IPS DF 6.9 (cell line): Measurements from ENCODE around the gene ARPC1B.

Experiments
- DNase-seq: peaks from one replicate; pipeline ENCODE4 v3.0.0-alpha.2; 2013; ENCODE audit warnings: low read depth, low spot score
- H3K27ac ChIP-seq: one replicate; pipeline ENCODE4 v1.5.1; 2013; ENCODE audit warnings: low read length, control low read depth
- H3K27me3 ChIP-seq: 2 replicates; pipeline ENCODE4 v1.6.1; 2013; ENCODE audit warnings: mild to moderate bottlenecking, low read length; ENCODE audit not compliant: control insufficient read depth, insufficient read depth
- H3K36me3 ChIP-seq: 2 replicates; pipeline ENCODE4 v1.6.1; 2013; ENCODE audit warnings: low read length; ENCODE audit not compliant: control insufficient read depth, insufficient read depth
- H3K4me1 ChIP-seq: 2 replicates; pipeline ENCODE4 v1.6.1; 2013; ENCODE audit warnings: low read length; ENCODE audit not compliant: control insufficient read depth, insufficient read depth
- H3K4me3 ChIP-seq: 2 replicates; pipeline ENCODE4 v1.5.1; 2013; ENCODE audit warnings: mild to moderate bottlenecking, low read length
- H3K9me3 ChIP-seq: 2 replicates; pipeline ENCODE4 v1.6.1; 2013; ENCODE audit warnings: low read length, inconsistent platforms; ENCODE audit not compliant: control insufficient read depth, insufficient read depth
- whole genome bisulfite sequencing: extraction: QIAGEN DNeasy Blood & Tissue Kit; methylation state at CpG from one replicate; pipeline ENCODE4 v1.1.7; 2013; ENCODE audit warnings: mixed read lengths, missing lambda C conversion rate; ENCODE audit not compliant: insufficient read length, insufficient coverage; 5-methylcytosine and 5-hydroxymethylcytosine counted together

ARPC1B gene

DNA sequence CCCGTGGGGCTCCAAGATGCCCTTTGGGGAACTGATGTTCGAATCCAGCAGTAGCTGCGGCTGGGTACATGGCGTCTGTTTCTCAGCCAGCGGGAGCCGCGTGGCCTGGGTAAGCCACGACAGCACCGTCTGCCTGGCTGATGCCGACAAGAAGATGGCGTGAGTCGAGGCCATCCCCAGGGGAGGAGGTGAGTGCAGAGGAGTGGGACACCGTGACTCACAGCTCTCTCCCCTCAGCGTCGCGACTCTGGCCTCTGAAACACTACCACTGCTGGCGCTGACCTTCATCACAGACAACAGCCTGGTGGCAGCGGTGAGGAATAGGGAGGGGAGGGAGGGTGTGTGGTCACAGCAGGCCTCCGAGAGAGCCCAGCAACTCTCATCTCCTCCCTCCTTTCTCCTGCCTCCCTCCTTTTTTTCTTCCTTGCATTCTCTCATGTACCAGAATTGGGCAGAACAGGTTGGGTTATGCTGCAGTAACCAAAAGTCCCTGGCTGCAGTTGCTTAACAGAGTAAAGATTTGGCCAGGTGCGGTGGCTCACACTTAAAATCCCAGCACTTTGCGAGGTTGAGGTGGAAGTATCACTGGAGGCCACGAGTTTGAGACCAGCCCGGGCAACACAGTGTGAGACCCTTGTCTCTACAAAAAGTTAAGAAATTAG lies 16.5 kb downstream of the ARPC1B start:
- Histone ChIP-seq H3K27me3 (no peaks in the 10 kb centered on the region), H3K4me1 (peaks cover 6% of the 10 kb centered on the region; the same call in 1 of the 2 replicates), H3K4me3 (no peak overlapping the region), H3K27ac (no peak overlapping the region), H3K36me3 (peaks cover 31% of the 10 kb centered on the region), H3K9me3 (no peaks in the 10 kb centered on the region)
- no CpG with 5 or more reads among the region's 23 CpGs for WGBS
- DNase-seq = no peak

DNA sequence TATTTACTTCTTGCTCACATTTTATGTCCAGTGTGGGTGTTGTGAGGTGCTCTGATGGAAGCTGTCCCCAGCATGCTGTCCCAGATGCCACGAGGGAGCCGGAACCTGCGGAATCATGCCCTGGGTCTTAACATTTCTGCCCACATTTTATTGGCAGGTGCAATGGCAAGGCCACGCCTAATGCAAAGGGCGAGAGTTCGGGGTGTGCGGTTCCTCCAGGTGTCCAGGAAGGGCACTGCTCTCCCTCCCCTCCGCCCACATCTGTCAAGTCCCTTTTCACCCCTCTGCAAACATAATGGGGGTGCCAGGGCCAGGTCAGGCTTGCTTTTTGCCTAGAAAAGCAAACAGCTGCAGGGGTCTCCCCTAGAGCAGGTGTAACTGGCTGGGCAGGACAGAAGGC lies 17.5 kb downstream of the ARPC1B start:
- Histone ChIP-seq H3K9me3 (no peaks in the 10 kb centered on the region), H3K27ac (no peak overlapping the region), H3K4me3 (peak overlapping the region; percentile 60; the same call in 1 of the 2 replicates), H3K4me1 (peaks cover 6% of the 10 kb centered on the region; the same call in 1 of the 2 replicates), H3K27me3 (no peaks in the 10 kb centered on the region), H3K36me3 (peaks cover 28% of the 10 kb centered on the region)
- WGBS = no CpG with 5 or more reads among the region's 8 CpGs
- DNase-seq = no peak

DNA sequence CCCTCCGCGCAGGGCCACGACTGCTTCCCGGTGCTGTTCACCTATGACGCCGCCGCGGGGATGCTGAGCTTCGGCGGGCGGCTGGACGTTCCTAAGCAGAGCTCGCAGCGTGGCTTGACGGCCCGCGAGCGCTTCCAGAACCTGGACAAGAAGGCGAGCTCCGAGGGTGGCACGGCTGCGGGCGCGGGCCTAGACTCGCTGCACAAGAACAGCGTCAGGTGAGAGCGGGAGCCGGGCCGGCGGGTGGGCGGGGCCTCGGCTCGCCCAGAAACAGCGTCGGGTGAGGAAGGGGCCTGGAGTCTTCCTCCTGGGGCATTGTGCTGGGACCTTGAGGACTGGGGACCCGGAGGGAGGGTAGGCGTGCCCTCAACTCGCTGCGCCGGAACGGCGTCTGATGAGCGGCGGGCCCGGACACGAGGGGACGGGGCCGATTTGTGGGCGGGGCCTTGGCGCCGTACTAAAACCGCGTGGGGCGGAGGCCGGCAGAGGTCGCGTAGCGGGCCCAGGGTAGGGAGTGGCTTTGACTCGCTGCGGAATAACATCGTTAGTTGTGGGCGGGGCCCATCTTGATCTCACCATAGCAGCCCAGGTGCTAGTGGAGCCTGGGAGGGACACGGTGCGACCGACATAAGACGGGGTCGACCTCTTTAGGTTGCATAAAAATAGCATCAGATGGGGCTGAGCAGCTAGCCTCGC lies 18.3 kb downstream of the ARPC1B start:
- Histone ChIP-seq H3K36me3 (peaks cover 35% of the 10 kb centered on the region), H3K9me3 (no peaks in the 10 kb centered on the region), H3K4me3 (peak overlapping the region; percentile 60; the same call in 1 of the 2 replicates), H3K4me1 (peaks cover 6% of the 10 kb centered on the region; the same call in 1 of the 2 replicates), H3K27me3 (no peaks in the 10 kb centered on the region), H3K27ac (no peak overlapping the region)
- DNase-seq = peak; percentile 78
- WGBS = no CpG with 5 or more reads among the region's 68 CpGs

DNA sequence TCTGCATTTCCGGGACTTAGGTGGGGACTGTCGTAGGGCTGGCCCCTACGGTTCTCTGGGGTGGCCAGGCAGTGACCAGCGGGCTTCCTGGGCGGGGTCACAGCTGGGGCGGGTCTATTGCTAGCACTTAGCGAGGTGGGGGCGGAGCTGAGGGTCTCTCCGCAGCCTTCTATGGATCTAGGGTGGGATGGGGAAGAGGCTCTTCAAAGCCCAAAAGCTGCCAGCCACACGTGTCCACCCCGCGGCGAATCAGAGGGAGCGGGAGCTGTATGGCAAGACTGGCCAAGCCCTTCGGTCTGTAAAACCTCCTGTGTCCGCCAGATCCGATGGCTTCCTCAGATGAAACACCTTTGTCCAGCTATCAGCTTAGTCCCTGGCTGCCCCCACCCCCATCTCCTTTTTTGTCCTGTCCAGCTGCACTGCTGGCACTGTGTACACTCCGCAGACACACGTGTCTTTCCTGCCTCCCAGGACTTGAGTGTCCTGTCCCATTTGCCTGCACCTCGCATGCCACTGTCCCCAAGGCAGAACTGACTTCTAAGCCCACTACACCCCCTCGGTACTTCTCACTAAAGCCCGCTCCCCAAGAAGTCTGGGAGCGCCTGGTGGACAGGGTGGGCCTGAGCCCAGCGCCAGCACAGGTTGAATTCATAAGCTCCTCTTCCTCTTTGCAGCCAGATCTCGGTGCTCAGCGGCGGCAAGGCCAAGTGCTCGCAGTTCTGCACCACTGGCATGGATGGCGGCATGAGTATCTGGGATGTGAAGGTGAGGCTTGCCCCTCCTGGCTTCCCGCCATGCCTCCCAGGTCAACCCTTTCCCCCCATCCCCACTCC lies 19.0 kb downstream of the ARPC1B start:
- Histone ChIP-seq H3K27ac (no peak overlapping the region), H3K9me3 (no peaks in the 10 kb centered on the region), H3K27me3 (no peaks in the 10 kb centered on the region), H3K36me3 (peaks cover 32% of the 10 kb centered on the region), H3K4me3 (peak overlapping the region; percentile 60; the same call in 1 of the 2 replicates), H3K4me1 (peaks cover 6% of the 10 kb centered on the region; the same call in 1 of the 2 replicates)
- WGBS = no CpG with 5 or more reads among the region's 30 CpGs
- peak; percentile 67 for DNase-seq

DNA sequence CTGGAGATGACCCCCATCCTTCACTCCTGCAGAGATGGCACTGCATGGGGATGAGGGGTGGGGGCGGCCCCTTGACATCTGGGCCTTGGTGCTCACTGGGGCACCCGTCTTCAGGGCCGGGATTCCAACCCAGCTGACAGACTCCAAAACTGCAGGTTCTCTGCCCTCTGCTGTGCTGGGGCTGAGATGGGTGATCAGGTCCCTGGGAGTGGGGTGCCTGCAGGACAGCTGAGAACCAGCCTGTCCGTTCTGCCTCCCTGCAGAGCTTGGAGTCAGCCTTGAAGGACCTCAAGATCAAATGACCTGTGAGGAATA lies 19.6 kb downstream of the ARPC1B start:
- H3K4me3 ChIP-seq = no peak overlapping the region
- H3K36me3 ChIP-seq = peaks cover 34% of the 10 kb centered on the region
- H3K27ac ChIP-seq = no peak overlapping the region
- WGBS = no CpG with 5 or more reads among the region's 4 CpGs
- no peaks in the 10 kb centered on the region for H3K27me3 ChIP-seq
- DNase-seq = no peak
- H3K9me3 ChIP-seq = no peaks in the 10 kb centered on the region
- H3K4me1 ChIP-seq = peaks cover 6% of the 10 kb centered on the region; the same call in 1 of the 2 replicates

DNA sequence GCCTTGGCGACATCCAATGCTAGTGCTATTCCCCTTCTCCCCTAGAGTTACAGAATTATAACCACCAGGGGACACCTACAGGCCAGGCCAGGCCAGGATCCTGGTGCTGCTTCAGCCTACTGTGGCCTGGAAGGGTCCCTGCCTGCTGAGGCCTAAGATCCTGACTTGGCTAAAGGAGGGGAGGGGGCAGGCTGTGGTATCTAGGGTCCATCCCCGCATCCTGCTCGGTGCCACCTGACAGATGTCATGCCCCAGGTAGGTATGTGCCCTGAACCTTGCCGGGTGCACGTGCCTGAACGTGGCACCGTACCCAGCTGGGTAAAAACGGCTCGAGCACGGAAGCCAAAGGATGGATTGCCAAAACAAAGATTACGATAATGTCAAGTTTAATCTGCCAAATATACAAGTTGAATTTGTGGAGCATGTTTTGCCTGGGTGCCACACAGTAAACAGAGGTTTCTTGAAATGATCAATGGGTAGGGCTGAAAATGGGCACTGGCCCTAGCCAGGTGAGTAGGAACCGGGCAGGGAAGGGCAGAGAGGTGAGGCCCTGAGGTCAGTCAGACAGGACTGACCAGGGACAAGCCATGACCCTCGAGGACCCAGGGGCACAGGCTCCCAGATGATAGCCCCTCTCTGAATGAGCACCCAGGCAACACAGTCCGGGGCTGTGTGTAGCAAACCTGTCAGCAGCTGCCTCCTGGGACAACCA lies 21.2 kb downstream of the ARPC1B start:
- WGBS = no CpG with 5 or more reads among the region's 14 CpGs
- Histone ChIP-seq H3K36me3 (peaks cover 40% of the 10 kb centered on the region), H3K4me3 (no peak overlapping the region), H3K27me3 (no peaks in the 10 kb centered on the region), H3K4me1 (peaks cover 6% of the 10 kb centered on the region; the same call in 1 of the 2 replicates), H3K27ac (no peak overlapping the region), H3K9me3 (no peaks in the 10 kb centered on the region)
- no peak for DNase-seq

DNA sequence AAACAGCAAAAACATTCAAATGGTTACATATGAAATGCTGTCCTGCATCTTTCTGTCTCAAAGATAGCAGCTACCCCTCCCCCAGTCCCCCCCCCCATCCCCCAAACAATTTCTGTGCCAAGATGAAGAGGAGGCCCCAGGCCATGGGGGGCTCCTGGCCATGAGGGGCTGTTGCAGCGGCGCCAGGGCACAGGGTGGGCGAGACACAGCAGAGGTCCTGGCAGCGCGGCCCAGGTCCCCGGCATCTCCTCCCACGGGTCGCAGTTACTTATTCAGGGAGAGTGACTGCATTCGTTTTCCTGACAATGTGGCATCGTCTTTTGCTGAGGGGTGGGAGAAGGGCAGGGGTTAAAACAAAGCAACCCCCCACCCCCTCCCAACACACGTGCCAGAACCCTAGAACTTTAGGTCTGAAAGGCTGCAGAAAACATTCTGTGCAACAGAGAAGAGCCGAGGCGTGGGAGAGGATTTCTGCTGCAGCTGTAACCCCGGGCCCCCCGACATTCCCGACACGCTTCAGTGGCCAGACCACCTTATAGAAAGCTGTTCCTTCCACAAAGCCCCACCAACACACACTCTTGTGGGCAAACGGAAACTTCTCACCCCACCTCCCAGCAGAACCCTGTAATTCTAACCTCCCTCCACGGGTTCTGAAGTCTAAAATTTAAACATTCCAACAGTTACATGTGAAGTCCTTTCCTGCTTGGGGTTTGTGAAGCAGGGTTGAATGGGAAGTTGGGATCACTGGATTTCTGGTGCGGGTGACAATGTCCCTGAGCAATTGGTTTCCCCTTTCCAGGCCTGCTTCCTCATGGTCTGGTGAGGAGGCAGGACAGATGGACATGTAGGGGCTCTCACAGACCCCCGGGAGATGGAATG lies 22.1 kb downstream of the ARPC1B start:
- H3K9me3 ChIP-seq = no peaks in the 10 kb centered on the region
- peaks cover 6% of the 10 kb centered on the region; the same call in 1 of the 2 replicates for H3K4me1 ChIP-seq
- H3K27ac ChIP-seq = no peak overlapping the region
- no CpG with 5 or more reads among the region's 21 CpGs for WGBS
- H3K27me3 ChIP-seq = no peaks in the 10 kb centered on the region
- peaks cover 40% of the 10 kb centered on the region for H3K36me3 ChIP-seq
- H3K4me3 ChIP-seq = no peak overlapping the region
- no peak for DNase-seq

DNA sequence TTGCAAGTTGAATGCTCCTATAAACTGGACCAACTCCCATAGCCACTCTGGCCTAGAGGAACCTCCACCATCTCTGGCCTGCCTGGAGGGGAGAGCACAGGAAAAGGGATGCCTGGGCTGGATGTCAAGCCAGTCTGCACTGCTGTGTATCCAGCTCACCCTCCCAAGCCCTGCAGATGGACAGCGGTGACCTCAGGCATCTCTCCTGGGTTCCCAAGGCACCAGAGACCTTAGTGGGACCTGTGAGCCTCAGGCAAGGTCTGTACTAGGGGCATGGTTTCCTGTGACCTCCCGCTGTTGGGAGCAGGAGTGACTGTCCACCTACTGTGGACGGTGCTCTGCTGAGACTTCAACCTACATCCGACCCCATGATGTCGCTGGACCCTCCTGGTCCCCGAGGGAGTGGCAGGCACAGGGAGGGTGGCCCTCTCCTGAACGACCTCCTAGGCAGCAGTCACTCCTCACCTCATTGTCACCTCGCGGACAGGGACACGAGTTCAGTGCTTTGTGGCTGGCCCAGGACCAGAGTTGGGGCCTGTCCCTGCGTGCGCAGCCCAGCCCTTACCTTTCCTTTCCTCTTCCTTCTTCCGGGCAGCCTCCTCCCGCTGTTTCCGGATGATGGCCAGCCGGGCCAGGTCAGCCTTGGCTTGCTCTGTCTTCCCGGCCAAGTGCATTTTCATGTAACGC lies 22.9 kb downstream of the ARPC1B start:
- no CpG with 5 or more reads among the region's 18 CpGs for WGBS
- DNase-seq = no peak
- Histone ChIP-seq H3K4me1 (peaks cover 4% of the 10 kb centered on the region; the same call in 1 of the 2 replicates), H3K9me3 (no peaks in the 10 kb centered on the region), H3K27ac (no peak overlapping the region), H3K27me3 (no peaks in the 10 kb centered on the region), H3K36me3 (peaks cover 40% of the 10 kb centered on the region), H3K4me3 (no peak overlapping the region)

DNA sequence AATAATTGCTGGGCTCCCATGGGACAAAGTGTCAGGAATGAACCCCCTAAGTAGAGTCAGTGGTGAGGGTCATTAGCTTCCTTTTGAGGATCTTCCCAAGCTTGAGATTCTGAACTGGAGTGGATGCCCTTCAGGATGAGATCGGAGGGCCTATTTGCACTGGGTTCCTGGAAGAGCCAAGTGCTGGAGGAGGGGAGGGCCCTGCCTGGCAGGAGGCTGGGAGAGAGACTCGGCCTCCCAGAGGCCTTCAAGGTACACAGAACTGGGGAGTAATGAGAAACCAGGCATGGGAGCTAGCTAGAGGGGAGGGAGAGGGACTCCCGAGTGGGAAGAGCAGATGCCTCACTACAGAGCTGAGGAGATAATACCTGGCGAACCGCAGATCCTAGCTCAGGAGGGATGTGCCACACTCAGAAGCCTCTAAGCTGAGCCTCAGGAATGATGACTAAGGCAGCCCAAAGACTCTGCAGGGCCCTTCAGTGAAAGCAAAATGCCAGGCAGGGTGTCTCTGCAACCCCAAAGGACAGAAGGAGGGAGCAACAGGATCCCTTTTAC lies 24.4 kb downstream of the ARPC1B start:
- WGBS = no CpG with 5 or more reads among the region's 5 CpGs
- no peaks in the 10 kb centered on the region for H3K9me3 ChIP-seq

More for the DNA sequence above, 24.4 kb downstream of the ARPC1B start:
- peaks cover 46% of the 10 kb centered on the region for H3K36me3 ChIP-seq
- H3K27ac ChIP-seq = no peak overlapping the region
- DNase-seq = no peak
- no peaks in the 10 kb centered on the region for H3K27me3 ChIP-seq
- peaks cover 1% of the 10 kb centered on the region; the same call in 1 of the 2 replicates for H3K4me1 ChIP-seq
- no peak overlapping the region for H3K4me3 ChIP-seq
